CD14-positive monocyte (primary cell): ENCODE data around the gene IRF4. TPM values are rescaled to one million over a fixed set of nuclear protein-coding genes. Genes with fewer than 3 reads are reported as not detected.

Experiments used
- DNase-seq, 3 donors: peaks; one replicate each; pipeline ENCODE4 v3.0.0-alpha.2; 2011 to 2022
- H2AFZ ChIP-seq: 2 replicates; pipeline ENCODE4 v1.6.0; 2012; ENCODE audit warnings: mild to moderate bottlenecking, low read depth, low read length, inconsistent platforms; ENCODE audit not compliant: insufficient read depth, poor library complexity, severe bottlenecking
- H3K27ac ChIP-seq, 2 donors: 1 replicate in 1 of 2; 2 replicates in 1 of 2; pipeline ENCODE4 v1.5.1; 2012 to 2013; ENCODE audit warnings: low read length in 2 of 2, control low read depth in 1 of 2, inconsistent platforms in 1 of 2, low read depth in 1 of 2, mild to moderate bottlenecking in 1 of 2
- H3K27me3 ChIP-seq, 2 donors: one replicate each; pipeline versions ENCODE4 v1.6.0 to v1.6.1; 2011 to 2013; ENCODE audit warnings: low read length in 2 of 2; ENCODE audit not compliant: control insufficient read depth in 2 of 2, insufficient read depth in 2 of 2
- H3K36me3 ChIP-seq, 2 donors: replicated peaks in 1 of 2; 1 replicate in 1 of 2; 2 replicates in 1 of 2; pipeline versions ENCODE4 v1.5.1 to v1.6.1; 2012 to 2013; ENCODE audit warnings: low read length in 2 of 2, control low read depth in 1 of 2, inconsistent platforms in 1 of 2, mild to moderate bottlenecking in 1 of 2; ENCODE audit not compliant: insufficient read depth in 2 of 2, control insufficient read depth in 1 of 2
- H3K4me1 ChIP-seq, 2 donors: 1 replicate in 1 of 2; 2 replicates in 1 of 2; pipeline versions ENCODE4 v1.5.1 to v1.6.1; 2012 to 2013; ENCODE audit warnings: low read length in 2 of 2, control low read depth in 1 of 2, inconsistent platforms in 1 of 2, mild to moderate bottlenecking in 1 of 2, moderate library complexity in 1 of 2; ENCODE audit not compliant: insufficient read depth in 2 of 2, control insufficient read depth in 1 of 2
- H3K4me2 ChIP-seq: replicated peaks from 2 replicates; pipeline ENCODE3; 2012; ENCODE audit warnings: low read length, moderate library complexity, mild to moderate bottlenecking; ENCODE audit not compliant: poor library complexity, severe bottlenecking; ENCODE audit errors: extremely low read depth
- H3K4me3 ChIP-seq, 3 experiments: fragments of 200-600 bp in 1 of 3; sonication (generic) in 1 of 3; replicated peaks in 1 of 3; 1 replicate in 2 of 3; 2 replicates in 1 of 3; pipeline ENCODE4 v1.5.1; 2011 to 2013; ENCODE audit warnings: low read length in 3 of 3, mild to moderate bottlenecking in 3 of 3, control low read depth in 2 of 3, low read depth in 2 of 3, inconsistent platforms in 1 of 3, moderate library complexity in 1 of 3
- H3K79me2 ChIP-seq: 2 replicates; pipeline ENCODE4 v1.6.0; 2012; ENCODE audit warnings: mild to moderate bottlenecking, control low read depth, inconsistent platforms, low read length, moderate library complexity; ENCODE audit not compliant: insufficient read depth
- H3K9ac ChIP-seq: 2 replicates; pipeline ENCODE4 v1.6.0; 2017; ENCODE audit warnings: low read length, mild to moderate bottlenecking; ENCODE audit not compliant: insufficient read depth, poor library complexity, severe bottlenecking
- H3K9me3 ChIP-seq, 2 donors: replicated peaks in 1 of 2; 1 replicate in 1 of 2; 2 replicates in 1 of 2; pipeline versions ENCODE4 v1.5.1 to v1.6.1; 2012 to 2013; ENCODE audit warnings: low read length in 2 of 2, control low read depth in 1 of 2; ENCODE audit not compliant: control insufficient read depth in 1 of 2, insufficient read depth in 1 of 2
- H4K20me1 ChIP-seq: 2 replicates; pipeline ENCODE4 v1.6.0; 2012; ENCODE audit warnings: mild to moderate bottlenecking, low read length, control low read depth, moderate library complexity; ENCODE audit not compliant: insufficient read depth
- H3K27ac Mint-ChIP-seq, 7 donors: one replicate each; pipeline ENCODE4 v1.8.0; 2020; ENCODE audit warnings: mild to moderate bottlenecking in 7 of 7, mixed read lengths in 7 of 7, moderate library complexity in 6 of 7, inconsistent platforms in 2 of 7
- H3K27me3 Mint-ChIP-seq, 3 donors: one replicate each; pipeline ENCODE4 v1.8.0; 2021 to 2022; ENCODE audit warnings: low read depth in 3 of 3, mild to moderate bottlenecking in 3 of 3, mixed read lengths in 3 of 3, moderate library complexity in 3 of 3, inconsistent platforms in 1 of 3
- H3K36me3 Mint-ChIP-seq, 2 donors: one replicate each; pipeline ENCODE4 v1.8.0; 2020; ENCODE audit warnings: mixed read lengths in 2 of 2, inconsistent platforms in 1 of 2, mild to moderate bottlenecking in 1 of 2
- H3K4me1 Mint-ChIP-seq: one replicate; pipeline ENCODE4 v1.8.0; 2020; ENCODE audit warnings: mild to moderate bottlenecking, mixed read lengths
- H3K4me3 Mint-ChIP-seq, 2 donors: one replicate each; pipeline ENCODE4 v1.8.0; 2020; ENCODE audit warnings: mild to moderate bottlenecking in 2 of 2, mixed read lengths in 2 of 2, moderate library complexity in 1 of 2
- H3K9me3 Mint-ChIP-seq, 7 donors: one replicate each; pipeline ENCODE4 v1.8.0; 2020 to 2022; ENCODE audit warnings: mixed read lengths in 7 of 7, mild to moderate bottlenecking in 6 of 7, moderate library complexity in 6 of 7, inconsistent platforms in 2 of 7
- CTCF ChIP-seq: fragments of 200-600 bp; IDR thresholded peaks from one replicate; pipeline ENCODE4 v1.8.0; 2022; ENCODE audit warnings: antibody characterized with exemption, mild to moderate bottlenecking
- WGBS: methylation state at CpG from one replicate; pipeline ENCODE4 v1.1.5; 2013; ENCODE audit warnings: missing lambda C conversion rate; ENCODE audit not compliant: insufficient coverage; 5-methylcytosine and 5-hydroxymethylcytosine counted together
- intact Hi-C, 2 donors: fragments of 100-400 bp; cut with micrococcal nuclease; formaldehyde crosslinking; loops; one replicate each; pipeline versions ENCODE4 v1.15.0 to v1.15.1; 2023
- polyA plus RNA-seq, 3 donors: library from polyadenylated mRNA; depleted of rRNA in 1 of 3; unstranded in 2 of 3; stranded (reverse) in 1 of 3; fragments of 300-500 nt in 2 of 3; fragments of >200 nt in 1 of 3; fragmentation: Illumina TruSeq in 2 of 3; gene quantifications; 1 replicate in 2 of 3; 2 replicates in 1 of 3; pipeline ENCODE4 v1.2.3, GENCODE V29; 2012 to 2021

Gene IRF4
- polyA plus RNA-seq, 3 donors = 3.0 to 13.6 (median 6.4) TPM

- Histone ChIP-seq H3K4me3 (no peak overlapping the region), H3K27me3 (peaks cover 0 to 13% of the 10 kb centered on the region in 2 donors), H4K20me1 (no peaks in the 10 kb centered on the region), H3K4me2 (no peak overlapping the region), H3K27ac (no peak overlapping the region), H2AFZ (no peak overlapping the region), H3K9ac (no peak overlapping the region), H3K79me2 (no peaks in the 10 kb centered on the region), H3K36me3 (no peaks in the 10 kb centered on the region), H3K4me1 (peaks cover 25 to 28% of the 10 kb centered on the region in 2 donors), H3K9me3 (no peaks in the 10 kb centered on the region)
- peaks cover 0 to 25% (median 1%) of the 10 kb centered on the region in 7 donors for H3K9me3 Mint-ChIP-seq
- WGBS = 91% methylated on average over 26 of the region's 26 CpGs
- intact Hi-C loops = no loop called here
- no peak for DNase-seq
- H3K4me1 Mint-ChIP-seq = peaks cover 29% of the 10 kb centered on the region
- H3K36me3 Mint-ChIP-seq = no peaks in the 10 kb centered on the region
- H3K4me3 Mint-ChIP-seq = peak overlapping the region in 1 of 2 donors; percentile 17
- peak overlapping the region in 2 of 7 donors; percentile 60 to 68 for H3K27ac Mint-ChIP-seq
- H3K27me3 Mint-ChIP-seq = peaks cover 26 to 45% (median 28%) of the 10 kb centered on the region in 3 donors
- TF ChIP-seq CTCF = no peak
These were observed 11.0 kb upstream of the IRF4 start for GRCh38 chr6:380234-381218.

- DNase-seq = no peak
- TF ChIP-seq CTCF = no peak
- no peak overlapping the region for H3K4me3 Mint-ChIP-seq
- Histone ChIP-seq H3K27me3 (peaks cover 0 to 16% of the 10 kb centered on the region in 2 donors), H3K9ac (no peak overlapping the region), H3K9me3 (no peaks in the 10 kb centered on the region), H4K20me1 (no peaks in the 10 kb centered on the region), H3K27ac (no peak overlapping the region), H3K4me1 (peaks cover 25 to 28% of the 10 kb centered on the region in 2 donors), H2AFZ (no peak overlapping the region), H3K4me3 (no peak overlapping the region), H3K4me2 (no peak overlapping the region), H3K36me3 (no peaks in the 10 kb centered on the region), H3K79me2 (no peaks in the 10 kb centered on the region)
- no peaks in the 10 kb centered on the region for H3K36me3 Mint-ChIP-seq
- 92% methylated on average over 17 of the region's 17 CpGs for WGBS
- H3K27me3 Mint-ChIP-seq = peaks cover 33 to 55% (median 34%) of the 10 kb centered on the region in 3 donors
- peaks cover 28% of the 10 kb centered on the region for H3K4me1 Mint-ChIP-seq
- intact Hi-C loops = no loop called here
- peaks cover 0 to 25% (median 1%) of the 10 kb centered on the region in 7 donors for H3K9me3 Mint-ChIP-seq
- no peak overlapping the region for H3K27ac Mint-ChIP-seq
These were observed 9.7 kb upstream of the IRF4 start for GRCh38 chr6:381742-382461.
